ENCODE measurements around the gene KCNAB3. TPM values are rescaled to one million over a fixed set of nuclear protein-coding genes. Genes with fewer than 3 reads are reported as not detected.

Gene KCNAB3
- polyA plus RNA-seq, 1 donor = 4.6 TPM

DNA sequence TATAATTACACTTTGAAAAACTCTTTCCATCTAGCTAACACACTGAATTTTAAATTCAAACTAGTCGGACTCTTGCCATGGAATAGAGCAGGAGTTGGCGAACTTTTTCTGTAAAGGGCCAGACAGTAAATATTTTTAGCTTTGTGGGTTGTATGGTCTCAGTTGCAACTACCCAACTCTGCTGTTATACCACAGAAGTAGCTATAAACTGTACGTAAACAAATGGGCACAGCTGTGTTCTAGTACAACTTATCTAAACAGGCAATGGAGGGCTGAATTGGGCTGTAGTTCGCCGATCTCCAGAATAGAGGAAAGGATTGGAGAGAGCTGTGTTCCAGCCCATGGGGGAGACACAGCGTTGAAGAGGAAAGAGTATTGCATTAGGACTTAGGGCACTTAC is 11.1 kb upstream of the KCNAB3 start:
- no peak for DNase-seq (ENCODE audit: low read depth)

DNA sequence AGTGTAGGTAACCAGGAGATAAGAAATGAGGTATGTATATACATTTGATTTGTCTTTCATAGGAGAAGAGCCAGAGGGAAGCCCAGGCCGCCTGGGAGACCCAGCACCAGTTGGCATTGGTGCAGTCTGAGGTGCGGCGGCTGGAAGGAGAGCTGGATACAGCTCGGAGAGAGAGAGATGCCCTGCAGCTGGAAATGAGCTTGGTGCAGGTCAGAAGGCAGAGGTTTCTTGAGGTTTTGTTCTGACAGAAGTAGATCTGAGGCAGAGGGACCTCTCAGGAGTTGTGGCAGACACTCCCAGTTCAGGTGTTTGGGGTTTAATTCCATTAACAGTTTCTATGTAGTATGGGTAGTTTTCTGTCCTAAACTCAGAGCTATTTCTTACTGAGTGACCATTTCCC is 10.4 kb upstream of the KCNAB3 start:
- no peak for DNase-seq (ENCODE audit: low read depth)

DNA sequence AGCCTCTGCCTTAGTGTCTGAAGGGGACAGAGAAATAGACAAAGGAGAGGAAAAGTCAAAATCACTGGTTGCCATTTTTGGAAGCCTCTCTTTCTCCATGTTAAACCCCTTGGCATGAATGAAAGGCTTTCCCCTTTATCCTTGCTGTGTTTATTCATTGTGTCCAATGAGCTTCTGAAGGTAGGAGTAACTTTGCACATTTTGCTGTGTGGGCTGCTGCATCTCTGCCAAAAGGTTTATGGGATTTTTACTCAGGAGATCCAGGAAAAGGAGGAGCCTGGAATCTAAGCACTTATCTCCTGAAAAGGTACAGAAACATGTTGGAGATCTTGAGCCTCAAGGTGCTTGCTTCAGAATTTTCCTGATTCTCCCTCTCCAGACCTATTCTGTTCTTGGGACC is 6.2 kb upstream of the KCNAB3 start:
- no peak for DNase-seq (ENCODE audit: low read depth)

DNA sequence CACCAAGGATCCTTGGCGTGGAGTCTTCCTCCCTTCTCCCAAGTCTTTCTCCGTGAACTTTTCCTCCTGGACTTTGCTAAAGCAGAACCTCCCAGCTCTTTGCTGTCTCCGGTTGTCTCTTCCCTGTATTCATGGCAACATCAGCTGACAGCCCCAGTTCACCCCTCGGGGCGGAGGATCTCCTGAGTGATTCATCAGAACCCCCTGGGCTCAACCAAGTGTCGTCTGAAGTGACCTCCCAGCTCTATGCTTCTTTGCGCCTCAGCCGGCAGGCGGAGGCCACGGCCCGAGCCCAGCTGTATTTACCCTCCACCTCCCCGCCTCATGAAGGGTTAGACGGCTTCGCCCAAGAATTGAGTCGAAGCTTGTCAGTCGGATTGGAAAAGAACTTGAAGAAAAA is 3.3 kb upstream of the KCNAB3 start:
- no peak for DNase-seq (ENCODE audit: low read depth)

DNA sequence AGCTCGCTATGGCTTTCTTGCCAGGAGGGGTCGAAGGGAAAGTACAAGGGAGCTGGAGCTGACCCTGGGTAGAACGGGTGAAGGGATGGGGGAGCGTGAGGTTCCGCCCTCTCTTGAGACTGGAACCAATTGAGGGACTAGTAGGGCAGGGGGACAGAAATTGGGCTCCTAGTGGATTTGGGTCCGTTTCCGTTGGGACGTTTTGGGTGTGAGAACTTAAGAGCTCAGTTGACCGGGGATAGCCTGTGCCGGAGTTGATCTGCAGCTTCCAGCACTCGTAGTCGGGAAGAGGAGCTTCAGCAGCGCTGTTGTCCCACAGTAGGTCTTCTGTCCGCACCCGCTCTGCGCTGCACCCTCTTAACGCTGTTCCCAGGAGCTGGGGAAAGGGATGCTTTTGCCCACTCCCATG is 2.8 kb upstream of the KCNAB3 start:
- DNase-seq (ENCODE audit: low read depth) = no peak

DNA sequence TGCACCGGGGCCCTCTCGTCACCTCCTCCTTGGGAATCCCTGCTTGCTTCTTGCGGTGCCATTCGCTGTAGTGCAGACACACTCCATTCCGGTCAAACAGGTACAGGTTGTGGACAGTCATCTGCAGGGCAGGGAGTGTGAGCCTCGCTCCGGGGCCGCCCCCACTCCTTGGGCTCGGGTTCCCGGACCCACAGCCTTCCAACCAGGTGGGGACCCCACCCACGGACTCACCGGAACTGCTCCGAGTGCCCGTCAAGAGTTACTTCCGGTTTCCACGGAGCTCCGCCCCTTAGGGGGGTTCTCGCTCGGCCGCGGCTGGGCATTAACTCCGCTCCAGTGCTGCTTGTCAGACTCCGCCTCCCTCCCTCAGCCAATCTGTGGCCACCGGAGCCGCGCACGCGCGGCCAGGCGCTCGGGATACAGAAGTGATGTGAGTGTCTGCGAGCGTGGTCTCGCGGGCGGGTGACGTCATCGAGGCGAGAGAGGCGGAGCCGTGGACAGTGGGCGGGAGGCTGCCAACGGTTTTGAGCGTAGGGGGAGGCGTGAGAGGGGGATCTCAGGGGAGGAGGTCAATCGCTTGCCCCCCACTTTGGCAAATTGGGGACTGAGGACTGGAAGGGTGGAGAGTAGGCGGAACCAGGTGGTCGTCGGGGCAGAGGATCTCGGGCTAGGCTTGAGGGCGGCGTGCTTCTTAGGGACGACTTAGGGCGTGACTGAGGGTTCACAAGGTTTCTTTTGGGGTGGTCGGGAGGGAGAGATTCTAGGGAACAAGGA is 2.2 kb upstream of the KCNAB3 start, which contains the start of the genes CNTROB and TRAPPC1:
Gene CNTROB (plus strand): TSS at position 498 of the 774 bp plus-strand sequence. CDS start 874 bp downstream, outside the sequence.
Gene TRAPPC1 (minus strand): TSS at position 238 of the 774 bp plus-strand sequence. CDS start 117 bp downstream, at position 121.
- peak; percentile 99 for DNase-seq (ENCODE audit: low read depth)

DNA sequence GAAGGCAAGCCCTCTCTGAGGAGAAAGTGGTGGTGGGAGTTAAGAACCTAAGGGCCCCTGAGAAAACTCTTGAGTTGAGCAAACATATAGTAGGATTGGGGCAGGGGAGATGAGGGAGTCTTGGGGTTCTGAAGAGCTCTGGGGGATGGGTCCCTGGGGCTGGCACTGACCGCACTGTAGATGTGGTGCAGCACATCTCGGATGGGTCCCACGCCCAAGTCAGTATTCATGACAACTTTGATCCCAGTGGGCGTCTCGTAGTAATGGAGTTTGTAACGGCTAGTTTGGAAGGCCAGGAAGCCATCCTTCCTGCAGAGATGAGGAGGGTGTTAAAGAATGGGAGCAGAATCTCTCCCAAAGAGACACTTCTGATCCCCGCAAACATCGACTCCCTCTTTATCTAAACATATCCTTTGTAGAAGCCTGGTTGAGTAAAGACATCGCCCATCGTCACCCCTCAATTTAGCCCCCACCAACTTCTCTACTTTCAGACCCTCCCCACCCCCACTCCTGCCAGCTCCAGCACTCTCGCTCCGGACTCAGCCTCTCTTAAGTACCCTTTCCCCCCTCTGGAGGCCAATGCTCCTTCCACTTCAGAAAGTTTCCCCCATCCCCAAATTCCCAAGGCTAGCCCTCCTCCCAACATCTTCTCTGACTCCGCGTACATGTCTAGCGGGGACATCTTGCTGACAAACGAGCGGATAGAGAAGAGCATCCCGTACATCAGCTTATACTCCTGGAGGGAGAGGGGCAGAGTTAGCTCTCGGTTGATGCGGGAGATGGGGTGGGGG is 1.4 kb upstream of the KCNAB3 start:
- DNase-seq (ENCODE audit: low read depth) = no peak

DNA sequence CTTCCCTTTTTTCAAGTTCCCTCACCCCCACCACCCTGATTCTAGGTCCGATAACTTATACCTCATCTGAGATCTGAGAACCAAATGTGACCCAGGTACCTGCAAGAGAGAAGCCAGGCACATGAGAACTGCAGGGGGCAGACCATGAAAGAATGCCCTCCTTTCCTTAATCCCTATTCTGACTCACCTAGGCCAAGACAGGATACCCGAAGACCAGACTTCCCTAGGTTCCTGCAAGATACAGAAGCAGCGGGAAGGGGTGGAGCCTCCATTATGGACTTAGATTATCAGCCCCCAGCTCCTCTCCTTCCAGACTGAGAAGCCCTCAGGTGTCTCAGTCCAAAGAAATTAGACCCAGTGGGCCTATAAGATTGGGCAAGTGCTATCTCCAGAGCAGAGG is 2.1 kb downstream of the KCNAB3 start:
- no peak for DNase-seq (ENCODE audit: low read depth)

DNA sequence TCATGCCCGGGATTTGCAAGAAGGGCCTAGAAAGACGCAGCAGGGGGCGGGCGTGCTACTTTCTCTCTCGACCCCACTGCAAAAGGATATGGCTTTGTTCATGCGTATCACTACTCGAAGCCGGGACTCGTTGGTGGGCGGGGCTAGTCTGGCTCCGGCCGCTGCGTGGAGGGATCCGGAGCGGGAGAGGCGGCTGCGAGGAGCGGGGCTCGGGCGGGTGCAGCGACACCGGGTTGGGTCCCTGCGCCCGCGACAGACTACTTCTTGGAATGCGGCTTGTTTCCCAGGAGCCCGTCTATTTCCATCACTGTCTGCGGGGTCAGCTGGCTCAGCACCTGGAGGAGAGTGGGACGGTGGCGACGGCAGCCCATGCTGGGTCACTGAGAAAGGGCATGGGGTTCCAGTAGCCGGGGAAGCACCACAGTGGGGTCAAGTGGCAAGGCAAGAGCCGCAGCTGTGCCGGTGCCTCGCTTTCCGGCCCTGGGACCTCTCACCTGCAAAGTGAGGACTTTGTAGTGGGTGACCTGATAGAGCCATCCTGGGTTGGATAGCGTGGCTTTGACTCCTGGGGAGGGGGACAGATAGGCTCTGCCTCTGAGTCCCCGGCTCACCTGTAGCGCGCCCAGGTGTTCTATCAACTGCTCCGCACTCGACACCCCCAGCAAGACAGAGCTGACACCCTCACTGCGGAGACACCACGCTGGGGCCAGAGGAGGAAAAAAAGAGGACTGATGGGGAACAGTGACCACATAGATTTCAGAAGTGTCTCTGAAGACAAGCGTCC is 6.6 kb downstream of the KCNAB3 start:
- no peak for DNase-seq (ENCODE audit: low read depth)

DNA sequence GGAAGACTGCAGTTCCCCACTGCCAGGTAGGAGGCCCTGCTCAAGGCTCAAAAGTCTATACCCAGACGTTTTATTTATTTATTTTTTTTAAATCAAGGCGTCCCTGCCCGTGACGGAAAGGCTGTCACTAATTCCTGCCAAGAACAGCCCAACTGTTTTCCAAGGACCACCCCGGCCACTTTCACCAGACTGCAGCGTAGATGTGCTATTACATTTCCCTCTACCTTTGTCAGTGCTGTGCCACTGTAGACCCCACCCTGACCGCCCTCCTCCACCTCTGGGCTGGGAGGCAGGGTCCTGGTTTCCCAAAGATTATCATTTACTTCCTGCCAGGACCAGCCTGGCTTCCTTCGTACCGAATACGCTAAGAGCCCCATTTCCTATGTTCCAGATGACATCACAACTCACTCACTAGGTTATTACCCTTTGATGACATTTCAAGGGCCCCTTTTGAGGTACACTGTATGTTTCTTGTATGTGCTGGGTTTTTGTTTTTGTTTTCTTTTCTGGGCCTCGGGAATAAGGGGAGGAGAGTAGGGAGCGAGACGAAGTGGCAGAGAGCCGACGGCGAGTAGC is 7.3 kb downstream of the KCNAB3 start:
- no peak for DNase-seq (ENCODE audit: low read depth)

DNA sequence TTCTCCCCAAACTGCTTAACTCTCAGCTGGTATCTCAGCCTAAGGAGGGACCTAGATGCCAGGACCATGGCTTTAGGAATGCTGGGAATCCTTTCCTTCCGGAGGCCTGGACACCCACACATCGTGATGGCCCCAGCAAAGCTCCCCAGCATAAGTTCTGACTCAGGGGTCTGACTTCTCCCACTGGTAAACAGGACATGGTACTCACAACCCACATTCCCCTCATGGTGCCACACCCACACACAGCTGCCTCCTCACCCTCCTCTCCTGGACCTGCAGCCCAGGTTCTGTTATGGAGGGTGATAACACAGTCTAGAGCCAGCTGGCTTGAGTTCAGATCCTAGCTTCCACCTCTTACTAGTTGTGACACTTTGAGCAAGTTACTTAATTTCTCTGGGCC is 12.8 kb downstream of the KCNAB3 start:
- no peak for DNase-seq (ENCODE audit: low read depth)

DNA sequence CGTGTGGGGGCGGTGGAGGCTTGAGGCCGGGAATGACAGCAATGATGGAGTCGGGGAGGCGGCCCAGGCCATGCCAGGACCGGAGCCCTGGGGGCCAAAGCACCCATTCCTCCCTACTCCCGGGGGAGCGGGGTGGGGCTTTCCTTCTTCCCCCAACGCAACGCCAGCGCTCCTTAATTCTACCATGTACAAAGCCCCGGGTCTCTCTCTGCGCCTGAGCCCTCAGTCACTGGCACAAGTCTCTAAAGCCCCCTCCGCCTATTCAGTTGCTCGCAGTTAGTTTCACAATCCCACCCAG is 13.3 kb downstream of the KCNAB3 start:
- DNase-seq (ENCODE audit: low read depth) = no peak

DNA sequence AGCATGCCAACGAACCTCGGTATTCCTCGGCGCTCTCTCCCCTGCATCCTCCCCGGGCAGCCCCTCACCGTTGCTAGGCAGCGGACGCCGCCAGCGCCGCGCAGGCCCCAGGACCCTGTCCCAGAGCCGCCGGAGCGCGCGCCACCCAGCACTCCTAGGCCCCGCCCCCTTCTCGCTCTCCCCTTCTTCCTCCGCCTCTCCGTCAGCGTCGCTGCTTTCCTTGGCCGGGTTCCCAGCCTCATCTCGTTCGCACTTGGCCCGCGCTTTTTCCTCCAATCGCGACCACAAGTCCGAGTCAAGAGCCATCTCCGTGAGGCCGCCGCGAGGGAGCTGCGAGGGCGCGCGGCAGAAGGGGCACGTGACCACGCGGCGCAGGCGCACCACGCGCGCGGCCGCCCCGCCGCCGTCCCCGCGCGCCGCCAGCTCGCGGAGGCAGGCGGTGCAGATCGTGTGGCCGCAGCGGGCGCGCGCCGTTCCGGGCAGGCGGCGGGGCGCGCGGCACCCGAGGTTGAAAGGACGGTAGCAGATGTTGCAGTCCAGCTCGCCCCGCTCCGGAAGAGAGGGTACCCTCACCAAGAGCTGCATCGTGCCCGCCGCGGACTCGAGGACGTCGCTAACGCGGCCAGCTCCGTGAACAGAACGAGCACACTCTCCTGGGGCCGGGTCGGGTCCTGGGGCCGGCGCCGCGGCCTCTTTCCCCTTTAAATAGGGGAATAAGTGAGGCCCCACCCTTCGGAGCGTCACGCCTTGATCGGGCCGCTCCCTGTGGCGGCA is 13.9 kb downstream of the KCNAB3 start, which contains the start of gene RNF227:
Gene RNF227 (minus strand): TSS at position 679 of the 774 bp plus-strand sequence. CDS start 94 bp downstream, at position 585.
- DNase-seq (ENCODE audit: low read depth) = peak; percentile 84

DNA sequence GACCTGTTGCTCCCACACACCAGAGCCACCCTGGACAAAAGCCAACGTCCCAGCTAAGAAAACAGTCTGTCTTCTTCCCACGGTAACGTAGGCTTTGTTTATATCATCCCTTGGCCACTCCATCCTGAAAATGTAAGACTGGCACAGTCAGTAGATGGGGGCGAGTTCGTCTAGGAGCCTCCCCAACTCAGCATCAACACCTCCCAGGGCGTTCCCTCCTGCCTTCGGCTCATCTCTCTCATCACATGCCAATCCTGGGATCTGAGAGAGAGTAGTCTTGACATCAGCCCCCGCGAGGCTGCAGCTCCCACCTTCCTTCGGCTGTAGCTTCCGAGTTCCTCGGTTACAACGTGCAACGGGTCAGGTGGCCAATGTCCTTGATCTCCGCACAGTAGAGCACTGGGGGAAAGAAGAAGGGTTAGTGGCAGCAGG is 14.5 kb downstream of the KCNAB3 start:
- no peak for DNase-seq (ENCODE audit: low read depth)

DNA sequence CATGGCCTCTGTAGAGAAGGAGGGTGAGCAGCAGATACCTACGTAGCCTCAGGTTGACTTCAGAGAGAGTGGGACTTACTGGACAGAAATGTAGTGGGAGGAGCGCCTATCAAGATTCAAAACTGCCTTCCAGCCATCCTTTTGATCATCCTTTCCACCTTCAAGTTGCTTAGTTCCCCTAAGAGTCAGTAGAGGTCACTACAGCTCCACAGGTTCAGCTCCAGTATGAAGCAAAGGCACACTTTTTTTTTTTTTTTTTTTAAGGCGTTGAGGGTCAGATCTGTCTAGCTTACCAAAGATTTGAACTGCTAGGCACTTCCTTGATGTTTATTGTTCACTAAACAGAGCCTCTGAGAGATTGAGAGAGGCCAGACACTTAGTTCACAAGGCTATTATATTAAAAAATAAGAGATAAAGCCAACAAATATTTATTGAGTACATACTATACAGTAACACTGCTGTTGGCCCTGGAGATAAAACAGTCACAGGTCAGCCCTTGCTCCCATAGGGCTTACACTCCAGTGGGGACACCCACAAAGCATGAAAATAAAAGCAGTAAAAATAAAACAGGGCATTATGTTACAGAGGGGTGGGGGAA is 16.6 kb downstream of the KCNAB3 start:
- DNase-seq (ENCODE audit: low read depth) = no peak

DNA sequence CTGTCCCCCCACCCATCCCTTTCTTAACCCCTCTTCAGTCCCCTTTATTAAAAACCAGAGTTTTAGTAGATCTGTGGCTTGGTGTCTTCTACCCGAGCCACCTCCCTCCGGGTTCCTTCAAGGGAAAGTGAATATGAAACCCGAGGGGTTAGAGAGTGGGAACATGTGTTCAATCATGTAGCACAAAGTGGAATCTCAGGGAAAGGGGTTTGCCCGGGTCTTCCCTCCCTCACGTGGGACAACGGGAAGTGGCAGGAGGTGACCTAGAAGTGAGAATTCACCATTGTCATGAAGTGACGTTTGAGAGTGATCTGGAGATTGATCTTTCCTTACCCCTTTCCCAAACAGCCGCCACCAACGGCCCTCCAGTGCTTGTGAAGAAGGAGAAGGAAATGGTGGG is 18.5 kb downstream of the KCNAB3 start:
- DNase-seq (ENCODE audit: low read depth) = no peak

DNA sequence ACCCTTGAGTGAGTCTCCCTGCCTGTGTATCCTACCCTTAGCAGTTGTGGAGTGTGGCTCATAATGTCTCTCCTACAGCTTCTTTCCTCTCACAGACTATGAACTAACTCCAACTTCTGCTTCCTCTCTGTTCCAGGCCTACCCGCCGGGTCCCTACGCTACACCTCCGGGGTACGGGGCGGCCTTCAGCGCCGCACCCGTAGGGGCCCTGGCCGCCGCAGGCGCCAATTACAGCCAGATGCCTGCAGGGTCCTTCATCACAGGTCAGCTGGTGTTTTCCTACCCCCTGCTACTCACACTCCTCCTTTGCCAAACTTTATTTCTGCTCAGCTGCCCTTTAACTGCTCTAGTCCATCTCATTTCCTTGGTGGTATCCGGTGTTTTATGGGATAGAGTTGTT is 18.9 kb downstream of the KCNAB3 start:
- no peak for DNase-seq (ENCODE audit: low read depth)

DNA sequence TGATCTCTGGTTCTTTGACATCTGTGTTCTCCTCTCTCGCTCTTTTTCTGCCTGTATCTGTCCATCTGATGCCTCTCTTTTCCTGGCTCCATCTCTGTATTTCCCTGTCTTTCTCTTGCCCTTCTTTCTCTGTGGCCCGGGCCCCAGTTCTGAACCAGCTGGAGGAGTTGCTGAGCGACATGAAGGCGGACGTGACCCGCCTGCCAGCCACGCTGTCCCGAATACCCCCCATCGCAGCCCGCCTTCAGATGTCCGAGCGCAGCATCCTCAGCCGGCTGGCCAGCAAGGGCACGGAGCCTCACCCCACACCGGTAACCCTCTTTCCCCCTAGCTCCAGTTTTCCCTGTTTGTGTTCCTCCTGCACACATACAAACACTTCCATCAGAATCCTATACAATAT is 19.4 kb downstream of the KCNAB3 start:
- DNase-seq (ENCODE audit: low read depth) = no peak

DNA sequence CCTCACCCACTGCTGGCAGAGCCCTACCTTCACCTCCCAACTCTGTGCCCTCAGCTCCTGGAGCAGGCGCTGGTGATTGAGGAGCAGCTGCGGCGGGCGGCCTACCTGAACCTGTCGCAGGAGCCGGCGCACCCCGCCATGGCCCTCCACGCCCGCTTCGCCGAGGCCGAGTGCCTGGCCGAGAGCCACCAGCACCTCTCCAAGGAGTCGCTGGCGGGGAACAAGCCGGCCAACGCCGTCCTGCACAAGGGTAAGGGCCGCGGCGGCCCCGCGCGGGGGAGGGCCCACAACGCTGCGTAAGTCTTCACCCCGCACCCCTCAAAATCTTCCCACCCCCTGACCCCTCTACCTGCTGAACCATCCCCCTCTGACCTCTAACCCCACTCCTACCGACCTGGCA is 20.6 kb downstream of the KCNAB3 start:
- DNase-seq (ENCODE audit: low read depth) = no peak
